Occipital lobe (tissue), 2 donors: ENCODE measurements around the gene TRAPPC3L. TPM values are rescaled to one million over a fixed set of nuclear protein-coding genes. Genes with fewer than 3 reads are reported as not detected.

Experiments used
- DNase-seq: peaks from one replicate; lab custom pipeline; 2025; lab: John Stamatoyannopoulos, UW
- total RNA-seq: library from RNA; depleted of rRNA; stranded (reverse); fragments of >200 nt; gene quantifications from one replicate; pipeline ENCODE4 v1.2.3, GENCODE V29; 2014

TRAPPC3L gene
- total RNA-seq, 1 donor from 2014 or later, result not detected

GRCh38 chr6:116557893-116558292 is 12.4 kb upstream of the TRAPPC3L start:
- no peak for DNase-seq

- DNase-seq, result no peak
These were observed 11.4 kb upstream of the TRAPPC3L start for GRCh38 chr6:116556814-116557415.

- no peak for DNase-seq
These were observed 10.6 kb upstream of the TRAPPC3L start for GRCh38 chr6:116556065-116556464.

GRCh38 chr6:116553451-116553850 is 8.0 kb upstream of the TRAPPC3L start, which contains the start of gene CALHM4:
CALHM4 (plus strand) TSS chr6:116553751; CDS start chr6:116553794, 43 bp downstream.
- no peak for DNase-seq

GRCh38 chr6:116550796-116551195 is 5.3 kb upstream of the TRAPPC3L start:
- DNase-seq, result no peak

- DNase-seq, result no peak
These were observed 1.9 kb upstream of the TRAPPC3L start for GRCh38 chr6:116547358-116547757.

GRCh38 chr6:116543149-116543548 is 2.3 kb downstream of the TRAPPC3L start:
- no peak for DNase-seq

GRCh38 chr6:116542426-116542825 is 3.1 kb downstream of the TRAPPC3L start:
- no peak for DNase-seq

- no peak for DNase-seq
These were observed 9.3 kb downstream of the TRAPPC3L start for GRCh38 chr6:116536216-116536621.

GRCh38 chr6:116535109-116535508 is 10.4 kb downstream of the TRAPPC3L start:
- DNase-seq, result no peak

- no peak for DNase-seq
These were observed 12.1 kb downstream of the TRAPPC3L start for GRCh38 chr6:116533233-116533957.

GRCh38 chr6:116531675-116532570 is 13.6 kb downstream of the TRAPPC3L start:
- DNase-seq, result no peak

- DNase-seq, result no peak
These were observed 15.0 kb downstream of the TRAPPC3L start for GRCh38 chr6:116530436-116530835.

GRCh38 chr6:116529466-116530290 is 15.8 kb downstream of the TRAPPC3L start:
- no peak for DNase-seq

GRCh38 chr6:116528780-116529179 is 16.7 kb downstream of the TRAPPC3L start:
- DNase-seq, result no peak

GRCh38 chr6:116528133-116528532 is 17.4 kb downstream of the TRAPPC3L start:
- no peak for DNase-seq

- no peak for DNase-seq
These were observed 21.2 kb downstream of the TRAPPC3L start for GRCh38 chr6:116524236-116524635.

GRCh38 chr6:116522896-116523295 is 22.6 kb downstream of the TRAPPC3L start:
- DNase-seq, result no peak

GRCh38 chr6:116518621-116519368 is 26.7 kb downstream of the TRAPPC3L start:
- DNase-seq, result no peak

- DNase-seq, result no peak
These were observed 30.3 kb downstream of the TRAPPC3L start for GRCh38 chr6:116515141-116515540.
